ENCODE results near the gene ARRB1.

ARRB1 gene

GRCh38 chr11:75317446-75318122 lies 33.9 kb downstream of the ARRB1 start:
- no peak overlapping the region for H3K4me3 ChIP-seq (ENCODE audit: low read depth in 1 of 2, low read length in 1 of 2)
- H3K36me3 ChIP-seq, result peaks cover under 1% of the 10 kb centered on the region
- TF ChIP-seq, protein P1, sequence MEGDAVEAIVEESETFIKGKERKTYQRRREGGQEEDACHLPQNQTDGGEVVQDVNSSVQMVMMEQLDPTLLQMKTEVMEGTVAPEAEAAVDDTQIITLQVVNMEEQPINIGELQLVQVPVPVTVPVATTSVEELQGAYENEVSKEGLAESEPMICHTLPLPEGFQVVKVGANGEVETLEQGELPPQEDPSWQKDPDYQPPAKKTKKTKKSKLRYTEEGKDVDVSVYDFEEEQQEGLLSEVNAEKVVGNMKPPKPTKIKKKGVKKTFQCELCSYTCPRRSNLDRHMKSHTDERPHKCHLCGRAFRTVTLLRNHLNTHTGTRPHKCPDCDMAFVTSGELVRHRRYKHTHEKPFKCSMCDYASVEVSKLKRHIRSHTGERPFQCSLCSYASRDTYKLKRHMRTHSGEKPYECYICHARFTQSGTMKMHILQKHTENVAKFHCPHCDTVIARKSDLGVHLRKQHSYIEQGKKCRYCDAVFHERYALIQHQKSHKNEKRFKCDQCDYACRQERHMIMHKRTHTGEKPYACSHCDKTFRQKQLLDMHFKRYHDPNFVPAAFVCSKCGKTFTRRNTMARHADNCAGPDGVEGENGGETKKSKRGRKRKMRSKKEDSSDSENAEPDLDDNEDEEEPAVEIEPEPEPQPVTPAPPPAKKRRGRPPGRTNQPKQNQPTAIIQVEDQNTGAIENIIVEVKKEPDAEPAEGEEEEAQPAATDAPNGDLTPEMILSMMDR (IDR thresholded peaks at IDR 0.05), result no peak
- H3K27me3 ChIP-seq, result no peaks in the 10 kb centered on the region
- peaks cover 7 to 8% of the 10 kb centered on the region in 2 experiments for H3K4me1 ChIP-seq (ENCODE audit: control insufficient read depth in 1 of 2, insufficient read depth in 1 of 2, low read depth in 1 of 2, low read length in 1 of 2)
- H3K9me3 ChIP-seq, result no peaks in the 10 kb centered on the region
- no peak overlapping the region for H3K27ac ChIP-seq

- TF ChIP-seq, protein P1 (IDR thresholded peaks at IDR 0.05), result no peak
- Histone ChIP-seq H3K27ac (peak overlapping the region; percentile 18), H3K4me3 (ENCODE audit: low read depth in 1 of 2, low read length in 1 of 2) (no peak overlapping the region), H3K9me3 (no peaks in the 10 kb centered on the region), H3K27me3 (no peaks in the 10 kb centered on the region), H3K36me3 (peaks cover 13% of the 10 kb centered on the region), H3K4me1 (ENCODE audit: control insufficient read depth in 1 of 2, insufficient read depth in 1 of 2, low read depth in 1 of 2, low read length in 1 of 2) (peaks cover 7 to 8% of the 10 kb centered on the region in 2 experiments)
These were observed 36.0 kb downstream of the ARRB1 start for GRCh38 chr11:75315439-75315805.

GRCh38 chr11:75314771-75315438 lies 36.6 kb downstream of the ARRB1 start:
- H3K9me3 ChIP-seq, result no peaks in the 10 kb centered on the region
- H3K4me1 ChIP-seq (ENCODE audit: control insufficient read depth in 1 of 2, insufficient read depth in 1 of 2, low read depth in 1 of 2, low read length in 1 of 2), result peaks cover 7 to 8% of the 10 kb centered on the region in 2 experiments
- H3K27ac ChIP-seq, result peak overlapping the region; percentile 18
- peaks cover 18% of the 10 kb centered on the region for H3K36me3 ChIP-seq
- no peak overlapping the region for H3K4me3 ChIP-seq (ENCODE audit: low read depth in 1 of 2, low read length in 1 of 2)
- TF ChIP-seq, protein P1 (IDR thresholded peaks at IDR 0.05), result no peak
- no peaks in the 10 kb centered on the region for H3K27me3 ChIP-seq

DNA sequence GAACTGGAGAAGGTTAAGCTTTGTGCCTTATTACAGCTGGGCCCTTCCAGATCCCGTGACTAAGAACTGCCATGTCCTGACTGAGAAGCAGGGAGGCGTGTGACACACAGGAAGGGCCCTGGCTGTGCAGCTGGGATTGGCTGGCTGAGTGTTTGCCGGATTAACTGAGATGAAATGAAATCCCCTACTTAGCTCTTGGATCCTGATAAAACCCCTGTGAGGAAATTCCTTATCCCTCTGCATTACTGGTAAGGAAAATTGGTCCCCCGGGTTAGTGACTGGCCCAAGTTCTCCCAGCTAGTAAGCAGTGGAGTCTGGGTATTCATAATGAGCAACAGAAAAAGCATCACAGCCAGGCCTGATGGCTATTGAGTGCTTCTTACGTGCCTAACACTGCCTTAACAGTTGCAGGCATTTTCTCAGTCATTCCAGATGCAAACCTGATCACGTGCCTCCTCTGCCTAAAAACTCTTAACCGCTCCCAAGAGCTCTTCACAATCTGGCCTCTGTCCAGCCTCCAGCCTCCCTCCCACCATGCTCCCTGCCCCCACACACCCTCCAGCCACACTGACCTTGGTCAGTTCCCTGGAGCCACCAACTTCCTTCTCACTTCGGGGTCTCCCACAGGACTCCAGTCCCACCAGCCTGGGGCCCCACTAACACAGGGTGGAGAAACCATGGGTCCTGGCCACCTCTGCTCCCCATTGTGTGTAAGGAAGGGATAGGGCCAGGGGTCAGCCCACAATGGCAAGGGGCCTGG lies 37.8 kb downstream of the ARRB1 start:
- H3K27ac ChIP-seq, result no peak overlapping the region
- no peaks in the 10 kb centered on the region for H3K9me3 ChIP-seq

GRCh38 chr11:75312346-75312745 lies 39.1 kb downstream of the ARRB1 start:
- Histone ChIP-seq H3K9me3 (no peaks in the 10 kb centered on the region), H3K4me1 (ENCODE audit: control insufficient read depth in 1 of 2, insufficient read depth in 1 of 2, low read depth in 1 of 2, low read length in 1 of 2) (peaks cover 7 to 8% of the 10 kb centered on the region in 2 experiments), H3K4me3 (ENCODE audit: low read depth in 1 of 2, low read length in 1 of 2) (no peak overlapping the region), H3K27me3 (no peaks in the 10 kb centered on the region), H3K36me3 (peaks cover 39% of the 10 kb centered on the region), H3K27ac (no peak overlapping the region)
- TF ChIP-seq, protein P1 (IDR thresholded peaks at IDR 0.05), result no peak

More for the DNA sequence above, 37.8 kb downstream of the ARRB1 start:
- H3K4me3 ChIP-seq (ENCODE audit: low read depth in 1 of 2, low read length in 1 of 2), result no peak overlapping the region
- H3K36me3 ChIP-seq, result peaks cover 30% of the 10 kb centered on the region
- no peaks in the 10 kb centered on the region for H3K27me3 ChIP-seq
- TF ChIP-seq, protein P1 (IDR thresholded peaks at IDR 0.05), result no peak
- peaks cover 7 to 8% of the 10 kb centered on the region in 2 experiments for H3K4me1 ChIP-seq (ENCODE audit: control insufficient read depth in 1 of 2, insufficient read depth in 1 of 2, low read depth in 1 of 2, low read length in 1 of 2)
